Measurements from ENCODE around the gene SOX18. TPM values are rescaled to one million over a fixed set of nuclear protein-coding genes. Genes with fewer than 3 reads are reported as not detected.
A peak's percentile ranks its signal among the peaks of the same experiment; 100 is the strongest.

SOX18 gene
- total and polyA plus RNA-seq, 2 of the 13 experiments (the other 11 are each of a cell fraction or from before 2014, with no cell fraction given), result 1.6 to 1.9 TPM

DNA sequence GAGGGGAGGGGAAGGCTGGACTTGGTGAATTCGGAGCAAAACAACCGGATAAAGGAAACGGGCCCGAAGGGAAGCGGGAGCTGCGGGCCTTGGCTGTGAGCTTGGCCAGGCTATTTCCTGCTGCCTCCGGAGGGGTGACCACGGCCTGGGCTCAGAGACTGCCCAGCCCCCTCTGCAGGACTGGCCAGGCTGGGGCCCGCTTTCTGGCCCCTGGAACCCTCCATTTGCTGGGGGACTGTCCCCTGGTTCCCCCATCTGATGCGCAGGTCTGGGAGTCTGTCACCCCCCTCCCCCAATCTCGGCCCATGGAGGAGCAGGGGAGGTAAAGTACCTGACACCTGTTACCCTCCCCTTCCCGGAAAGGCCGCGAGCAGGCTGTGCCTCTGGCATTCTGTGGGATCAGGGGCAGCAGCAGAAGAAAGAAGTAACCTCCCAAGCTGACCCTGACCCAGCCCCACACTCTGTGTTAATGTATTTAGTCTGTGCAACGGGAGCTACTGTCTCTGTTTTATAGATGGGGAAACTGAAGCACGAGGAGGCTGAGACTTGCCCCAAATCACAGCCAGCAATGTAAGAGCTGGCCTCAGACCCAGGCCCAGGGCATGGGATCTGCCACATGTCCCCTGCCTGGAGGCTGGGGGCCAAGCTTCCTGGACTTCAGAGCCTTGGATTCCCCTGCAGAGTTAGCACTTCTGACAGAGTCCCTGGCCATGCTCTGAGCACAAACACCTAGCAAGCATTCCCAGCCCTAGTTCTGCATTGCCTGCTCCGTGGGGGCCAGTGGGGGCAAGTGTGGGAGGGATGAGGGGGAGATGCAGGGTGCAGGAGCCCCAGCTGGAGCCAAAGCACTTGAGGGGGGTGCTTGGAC, 9.9 kb downstream of the SOX18 start (continued):
- TF ChIP-seq, protein P1, sequence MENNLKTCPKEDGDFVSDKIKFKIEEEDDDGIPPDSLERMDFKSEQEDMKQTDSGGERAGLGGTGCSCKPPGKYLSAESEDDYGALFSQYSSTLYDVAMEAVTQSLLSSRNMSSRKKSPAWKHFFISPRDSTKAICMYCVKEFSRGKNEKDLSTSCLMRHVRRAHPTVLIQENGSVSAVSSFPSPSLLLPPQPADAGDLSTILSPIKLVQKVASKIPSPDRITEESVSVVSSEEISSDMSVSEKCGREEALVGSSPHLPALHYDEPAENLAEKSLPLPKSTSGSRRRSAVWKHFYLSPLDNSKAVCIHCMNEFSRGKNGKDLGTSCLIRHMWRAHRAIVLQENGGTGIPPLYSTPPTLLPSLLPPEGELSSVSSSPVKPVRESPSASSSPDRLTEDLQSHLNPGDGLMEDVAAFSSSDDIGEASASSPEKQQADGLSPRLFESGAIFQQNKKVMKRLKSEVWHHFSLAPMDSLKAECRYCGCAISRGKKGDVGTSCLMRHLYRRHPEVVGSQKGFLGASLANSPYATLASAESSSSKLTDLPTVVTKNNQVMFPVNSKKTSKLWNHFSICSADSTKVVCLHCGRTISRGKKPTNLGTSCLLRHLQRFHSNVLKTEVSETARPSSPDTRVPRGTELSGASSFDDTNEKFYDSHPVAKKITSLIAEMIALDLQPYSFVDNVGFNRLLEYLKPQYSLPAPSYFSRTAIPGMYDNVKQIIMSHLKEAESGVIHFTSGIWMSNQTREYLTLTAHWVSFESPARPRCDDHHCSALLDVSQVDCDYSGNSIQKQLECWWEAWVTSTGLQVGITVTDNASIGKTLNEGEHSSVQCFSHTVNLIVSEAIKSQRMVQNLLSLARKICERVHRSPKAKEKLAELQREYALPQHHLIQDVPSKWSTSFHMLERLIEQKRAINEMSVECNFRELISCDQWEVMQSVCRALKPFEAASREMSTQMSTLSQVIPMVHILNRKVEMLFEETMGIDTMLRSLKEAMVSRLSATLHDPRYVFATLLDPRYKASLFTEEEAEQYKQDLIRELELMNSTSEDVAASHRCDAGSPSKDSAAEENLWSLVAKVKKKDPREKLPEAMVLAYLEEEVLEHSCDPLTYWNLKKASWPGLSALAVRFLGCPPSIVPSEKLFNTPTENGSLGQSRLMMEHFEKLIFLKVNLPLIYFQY (CRISPR knock-in tag; IDR thresholded peaks at IDR 0.05; ENCODE audit: borderline replicate concordance), result peak; percentile 27; the same call in 1 of the 2 replicates
- TF ChIP-seq, protein P2, sequence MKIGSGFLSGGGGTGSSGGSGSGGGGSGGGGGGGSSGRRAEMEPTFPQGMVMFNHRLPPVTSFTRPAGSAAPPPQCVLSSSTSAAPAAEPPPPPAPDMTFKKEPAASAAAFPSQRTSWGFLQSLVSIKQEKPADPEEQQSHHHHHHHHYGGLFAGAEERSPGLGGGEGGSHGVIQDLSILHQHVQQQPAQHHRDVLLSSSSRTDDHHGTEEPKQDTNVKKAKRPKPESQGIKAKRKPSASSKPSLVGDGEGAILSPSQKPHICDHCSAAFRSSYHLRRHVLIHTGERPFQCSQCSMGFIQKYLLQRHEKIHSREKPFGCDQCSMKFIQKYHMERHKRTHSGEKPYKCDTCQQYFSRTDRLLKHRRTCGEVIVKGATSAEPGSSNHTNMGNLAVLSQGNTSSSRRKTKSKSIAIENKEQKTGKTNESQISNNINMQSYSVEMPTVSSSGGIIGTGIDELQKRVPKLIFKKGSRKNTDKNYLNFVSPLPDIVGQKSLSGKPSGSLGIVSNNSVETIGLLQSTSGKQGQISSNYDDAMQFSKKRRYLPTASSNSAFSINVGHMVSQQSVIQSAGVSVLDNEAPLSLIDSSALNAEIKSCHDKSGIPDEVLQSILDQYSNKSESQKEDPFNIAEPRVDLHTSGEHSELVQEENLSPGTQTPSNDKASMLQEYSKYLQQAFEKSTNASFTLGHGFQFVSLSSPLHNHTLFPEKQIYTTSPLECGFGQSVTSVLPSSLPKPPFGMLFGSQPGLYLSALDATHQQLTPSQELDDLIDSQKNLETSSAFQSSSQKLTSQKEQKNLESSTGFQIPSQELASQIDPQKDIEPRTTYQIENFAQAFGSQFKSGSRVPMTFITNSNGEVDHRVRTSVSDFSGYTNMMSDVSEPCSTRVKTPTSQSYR (CRISPR knock-in tag; IDR thresholded peaks at IDR 0.05; ENCODE audit: borderline replicate concordance), result peak; percentile 34; the same call in 1 of the 2 replicates
- TF ChIP-seq, protein P3, sequence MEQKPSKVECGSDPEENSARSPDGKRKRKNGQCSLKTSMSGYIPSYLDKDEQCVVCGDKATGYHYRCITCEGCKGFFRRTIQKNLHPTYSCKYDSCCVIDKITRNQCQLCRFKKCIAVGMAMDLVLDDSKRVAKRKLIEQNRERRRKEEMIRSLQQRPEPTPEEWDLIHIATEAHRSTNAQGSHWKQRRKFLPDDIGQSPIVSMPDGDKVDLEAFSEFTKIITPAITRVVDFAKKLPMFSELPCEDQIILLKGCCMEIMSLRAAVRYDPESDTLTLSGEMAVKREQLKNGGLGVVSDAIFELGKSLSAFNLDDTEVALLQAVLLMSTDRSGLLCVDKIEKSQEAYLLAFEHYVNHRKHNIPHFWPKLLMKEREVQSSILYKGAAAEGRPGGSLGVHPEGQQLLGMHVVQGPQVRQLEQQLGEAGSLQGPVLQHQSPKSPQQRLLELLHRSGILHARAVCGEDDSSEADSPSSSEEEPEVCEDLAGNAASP (CRISPR knock-in tag; IDR thresholded peaks at IDR 0.05; ENCODE audit: borderline replicate concordance), result peak; percentile 32; the same call in 1 of the 2 replicates
- TF ChIP-seq, protein P4, sequence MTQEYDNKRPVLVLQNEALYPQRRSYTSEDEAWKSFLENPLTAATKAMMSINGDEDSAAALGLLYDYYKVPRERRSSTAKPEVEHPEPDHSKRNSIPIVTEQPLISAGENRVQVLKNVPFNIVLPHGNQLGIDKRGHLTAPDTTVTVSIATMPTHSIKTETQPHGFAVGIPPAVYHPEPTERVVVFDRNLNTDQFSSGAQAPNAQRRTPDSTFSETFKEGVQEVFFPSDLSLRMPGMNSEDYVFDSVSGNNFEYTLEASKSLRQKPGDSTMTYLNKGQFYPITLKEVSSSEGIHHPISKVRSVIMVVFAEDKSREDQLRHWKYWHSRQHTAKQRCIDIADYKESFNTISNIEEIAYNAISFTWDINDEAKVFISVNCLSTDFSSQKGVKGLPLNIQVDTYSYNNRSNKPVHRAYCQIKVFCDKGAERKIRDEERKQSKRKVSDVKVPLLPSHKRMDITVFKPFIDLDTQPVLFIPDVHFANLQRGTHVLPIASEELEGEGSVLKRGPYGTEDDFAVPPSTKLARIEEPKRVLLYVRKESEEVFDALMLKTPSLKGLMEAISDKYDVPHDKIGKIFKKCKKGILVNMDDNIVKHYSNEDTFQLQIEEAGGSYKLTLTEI (CRISPR knock-in tag; conservative IDR thresholded peaks at IDR 0.05), result no peak
- TF ChIP-seq ZNF724P (CRISPR knock-in tag; IDR thresholded peaks at IDR 0.05; ENCODE audit: borderline replicate concordance) (peak; percentile 74; the same call in 1 of the 2 replicates), NCOR1 (IDR thresholded peaks at IDR 0.05; ENCODE audit: borderline replicate concordance, low read length) (no peak), ZNF563 (CRISPR knock-in tag; IDR thresholded peaks at IDR 0.05) (0 out of 2 replicates have a peak, but pooled peaks have one; percentile 34), ATF7-NPFF (CRISPR knock-in tag; IDR thresholded peaks at IDR 0.05; ENCODE audit: low read depth) (peak; percentile 84; the same call in 1 of the 2 replicates), ZNF546 (CRISPR knock-in tag; conservative IDR thresholded peaks at IDR 0.05) (peak; percentile 61), ZFP36L1 (CRISPR knock-in tag; IDR thresholded peaks at IDR 0.05) (no peak)
- TF ChIP-seq, protein P5, sequence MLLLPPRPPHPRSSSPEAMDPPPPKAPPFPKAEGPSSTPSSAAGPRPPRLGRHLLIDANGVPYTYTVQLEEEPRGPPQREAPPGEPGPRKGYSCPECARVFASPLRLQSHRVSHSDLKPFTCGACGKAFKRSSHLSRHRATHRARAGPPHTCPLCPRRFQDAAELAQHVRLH (CRISPR knock-in tag; IDR thresholded peaks at IDR 0.05; ENCODE audit: borderline replicate concordance, low read depth), result no peak
- TF ChIP-seq, protein P6, sequence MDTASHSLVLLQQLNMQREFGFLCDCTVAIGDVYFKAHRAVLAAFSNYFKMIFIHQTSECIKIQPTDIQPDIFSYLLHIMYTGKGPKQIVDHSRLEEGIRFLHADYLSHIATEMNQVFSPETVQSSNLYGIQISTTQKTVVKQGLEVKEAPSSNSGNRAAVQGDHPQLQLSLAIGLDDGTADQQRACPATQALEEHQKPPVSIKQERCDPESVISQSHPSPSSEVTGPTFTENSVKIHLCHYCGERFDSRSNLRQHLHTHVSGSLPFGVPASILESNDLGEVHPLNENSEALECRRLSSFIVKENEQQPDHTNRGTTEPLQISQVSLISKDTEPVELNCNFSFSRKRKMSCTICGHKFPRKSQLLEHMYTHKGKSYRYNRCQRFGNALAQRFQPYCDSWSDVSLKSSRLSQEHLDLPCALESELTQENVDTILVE (CRISPR knock-in tag; IDR thresholded peaks at IDR 0.05), result no peak
- TF ChIP-seq, protein P7, sequence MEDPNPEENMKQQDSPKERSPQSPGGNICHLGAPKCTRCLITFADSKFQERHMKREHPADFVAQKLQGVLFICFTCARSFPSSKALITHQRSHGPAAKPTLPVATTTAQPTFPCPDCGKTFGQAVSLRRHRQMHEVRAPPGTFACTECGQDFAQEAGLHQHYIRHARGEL (CRISPR knock-in tag; IDR thresholded peaks at IDR 0.05), result no peak

Measured in HepG2 (cell line).